PFSK-1 (cell line): ENCODE results near the gene TTLL11.

Experiments
- POLR2AphosphoS5 ChIP-seq: IDR thresholded peaks from 2 replicates; pipeline ENCODE4 v1.6.1; 2012; ENCODE audit warnings: low read depth, mild to moderate bottlenecking, control low read depth, low read length, moderate library complexity
- SIN3A ChIP-seq: IDR thresholded peaks from 2 replicates; pipeline ENCODE4 v1.6.1; 2012; ENCODE audit warnings: mild to moderate bottlenecking, low read length, moderate library complexity, borderline replicate concordance; ENCODE audit not compliant: insufficient read depth
- TF ChIP-seq, protein P1 (sequence below), 2 experiments: IDR thresholded peaks; 2 replicates each; pipeline versions ENCODE4 v1.6.1 to v1.8.0; 2011 to 2012; ENCODE audit warnings: low read depth in 2 of 2, low read length in 2 of 2, control low read depth in 1 of 2, inconsistent platforms in 1 of 2, mild to moderate bottlenecking in 1 of 2, moderate library complexity in 1 of 2; ENCODE audit not compliant: insufficient read depth in 1 of 2

- TF ChIP-seq SIN3A (no peak), POLR2AphosphoS5 (no peak)
- TF ChIP-seq, protein P1, sequence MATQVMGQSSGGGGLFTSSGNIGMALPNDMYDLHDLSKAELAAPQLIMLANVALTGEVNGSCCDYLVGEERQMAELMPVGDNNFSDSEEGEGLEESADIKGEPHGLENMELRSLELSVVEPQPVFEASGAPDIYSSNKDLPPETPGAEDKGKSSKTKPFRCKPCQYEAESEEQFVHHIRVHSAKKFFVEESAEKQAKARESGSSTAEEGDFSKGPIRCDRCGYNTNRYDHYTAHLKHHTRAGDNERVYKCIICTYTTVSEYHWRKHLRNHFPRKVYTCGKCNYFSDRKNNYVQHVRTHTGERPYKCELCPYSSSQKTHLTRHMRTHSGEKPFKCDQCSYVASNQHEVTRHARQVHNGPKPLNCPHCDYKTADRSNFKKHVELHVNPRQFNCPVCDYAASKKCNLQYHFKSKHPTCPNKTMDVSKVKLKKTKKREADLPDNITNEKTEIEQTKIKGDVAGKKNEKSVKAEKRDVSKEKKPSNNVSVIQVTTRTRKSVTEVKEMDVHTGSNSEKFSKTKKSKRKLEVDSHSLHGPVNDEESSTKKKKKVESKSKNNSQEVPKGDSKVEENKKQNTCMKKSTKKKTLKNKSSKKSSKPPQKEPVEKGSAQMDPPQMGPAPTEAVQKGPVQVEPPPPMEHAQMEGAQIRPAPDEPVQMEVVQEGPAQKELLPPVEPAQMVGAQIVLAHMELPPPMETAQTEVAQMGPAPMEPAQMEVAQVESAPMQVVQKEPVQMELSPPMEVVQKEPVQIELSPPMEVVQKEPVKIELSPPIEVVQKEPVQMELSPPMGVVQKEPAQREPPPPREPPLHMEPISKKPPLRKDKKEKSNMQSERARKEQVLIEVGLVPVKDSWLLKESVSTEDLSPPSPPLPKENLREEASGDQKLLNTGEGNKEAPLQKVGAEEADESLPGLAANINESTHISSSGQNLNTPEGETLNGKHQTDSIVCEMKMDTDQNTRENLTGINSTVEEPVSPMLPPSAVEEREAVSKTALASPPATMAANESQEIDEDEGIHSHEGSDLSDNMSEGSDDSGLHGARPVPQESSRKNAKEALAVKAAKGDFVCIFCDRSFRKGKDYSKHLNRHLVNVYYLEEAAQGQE (IDR thresholded peaks at IDR 0.05; ENCODE audit: insufficient read depth in 1 of 2, low read depth in 2 of 2, low read length in 2 of 2) = no peak
These were observed 310.5 kb downstream of the TTLL11 start for GRCh38 chr9:121782514-121783110.
